OCI-LY7 (cell line): ENCODE data around the gene LRFN2. TPM values are rescaled to one million over a fixed set of nuclear protein-coding genes. Genes with fewer than 3 reads are reported as not detected.

Source experiments
- BruUV-seq: library from RNA; stranded (reverse); fragments of 400-500 nt; replicated peaks from 2 replicates; lab custom pipeline; 2021; lab: Mats Ljungman, UMichigan
- CTCF ChIA-PET: fragments of 300-600 bp; sonication (Branson Sonifier 250); formaldehyde crosslinking; loops from one replicate; lab custom pipeline; 2022; ENCODE audit warnings: antibody characterized with exemption; ENCODE audit not compliant: unreplicated experiment; lab: Charles Lee
- POLR2A ChIA-PET: fragments of 300-600 bp; sonication (Branson Sonifier 250); formaldehyde crosslinking; loops from one replicate; lab custom pipeline; 2022; ENCODE audit warnings: antibody characterized with exemption; lab: Charles Lee
- DNase-seq: peaks from one replicate; pipeline ENCODE4 v3.0.0-alpha.2; 2015; ENCODE audit warnings: low spot score
- H2AFZ ChIP-seq: fragments of 200-600 bp; sonication (generic), shearing (Covaris generic); 2 replicates; pipeline ENCODE4 v1.6.1; 2014; ENCODE audit warnings: mild to moderate bottlenecking, antibody characterized with exemption, low read length, moderate library complexity
- H3K27ac ChIP-seq: fragments of 200-600 bp; sonication (generic); 2 replicates; pipeline ENCODE4 v1.5.1; 2014; ENCODE audit warnings: mixed run types, low read depth, mild to moderate bottlenecking, moderate library complexity, low read length, inconsistent platforms; ENCODE audit not compliant: poor library complexity, severe bottlenecking
- H3K36me3 ChIP-seq: fragments of 200-600 bp; sonication (generic); 2 replicates; pipeline ENCODE4 v1.6.1; 2014; ENCODE audit warnings: mild to moderate bottlenecking, antibody characterized with exemption, low read length, moderate library complexity, mixed read lengths; ENCODE audit not compliant: insufficient read depth
- H3K4me1 ChIP-seq: fragments of 200-600 bp; sonication (generic); 2 replicates; pipeline ENCODE4 v1.5.1; 2014; ENCODE audit warnings: mild to moderate bottlenecking, low read length; ENCODE audit not compliant: insufficient read depth, poor library complexity, severe bottlenecking
- H3K4me2 ChIP-seq: fragments of 200-600 bp; sonication (generic); 2 replicates; pipeline ENCODE4 v1.6.1; 2014; ENCODE audit warnings: mild to moderate bottlenecking, low read length
- H3K4me3 ChIP-seq: fragments of 200-600 bp; sonication (generic); 2 replicates; pipeline ENCODE4 v1.5.1; 2014; ENCODE audit warnings: mild to moderate bottlenecking, low read depth, low read length; ENCODE audit not compliant: poor library complexity, severe bottlenecking
- H3K79me2 ChIP-seq: fragments of 200-600 bp; sonication (generic); 2 replicates; pipeline ENCODE4 v1.6.1; 2016; ENCODE audit warnings: low read depth, mild to moderate bottlenecking, low read length, moderate library complexity, mixed read lengths; ENCODE audit not compliant: insufficient read depth
- H3K9me2 ChIP-seq: fragments of 200-600 bp; sonication (generic); 2 replicates; pipeline ENCODE4 v1.6.1; 2016; ENCODE audit warnings: mild to moderate bottlenecking, low read length, mixed read lengths; ENCODE audit not compliant: insufficient read depth
- H3K9me3 ChIP-seq: fragments of 200-600 bp; sonication (generic); 2 replicates; pipeline ENCODE4 v1.6.1; 2014; ENCODE audit warnings: mild to moderate bottlenecking, mixed run types, low read length, mixed read lengths
- H4K20me1 ChIP-seq: fragments of 200-600 bp; sonication (generic); 2 replicates; pipeline ENCODE4 v1.6.1; 2014; ENCODE audit warnings: mild to moderate bottlenecking, antibody characterized with exemption, low read length, moderate library complexity, mixed read lengths; ENCODE audit not compliant: insufficient read depth
- CTCF ChIP-seq: fragments of 200-600 bp; sonication (generic); conservative IDR thresholded peaks from 2 replicates; pipeline ENCODE4 v1.5.1; 2014; ENCODE audit warnings: mild to moderate bottlenecking, antibody characterized with exemption, low read length, moderate library complexity, mixed read lengths
- EZH2phosphoT487 ChIP-seq: fragments of 200-600 bp; sonication (generic); IDR thresholded peaks from 2 replicates; pipeline ENCODE4 v1.6.1; 2018; ENCODE audit warnings: low read depth, borderline replicate concordance, mild to moderate bottlenecking, mixed run types, antibody characterized with exemption, low read length, moderate library complexity, mixed read lengths
- intact Hi-C: fragments of 100-400 bp; cut with micrococcal nuclease; formaldehyde crosslinking; loops from one replicate; pipeline ENCODE4 v1.10.0; 2022; ENCODE audit not compliant: unreplicated experiment
- total RNA-seq, 2 experiments: library from RNA; depleted of rRNA in 1 of 2; stranded (reverse); fragments of >200 nt in 1 of 2; shearing (Covaris generic) in 1 of 2; gene quantifications; 2 replicates each; pipeline ENCODE4 v1.2.3, GENCODE V29; 2014 to 2022

Gene LRFN2
- total RNA-seq, 2 experiments from 2014 or later: not detected

- H3K4me3 ChIP-seq: no peak overlapping the region
- H3K9me2 ChIP-seq: no peaks in the 10 kb centered on the region
- intact Hi-C loops: no loop called here
- ChIA-PET POLR2A (interaction anchor here (1.7 kb wide), 1 partner anchor 115 kb away, joined by 4 read pairs; no protein-coding TSS in a partner anchor), CTCF (no interaction called here)
- BruUV-seq: no TSS peak
- H3K4me2 ChIP-seq: no peak overlapping the region
- H3K27ac ChIP-seq: no peak overlapping the region
- DNase-seq: no peak
- H3K79me2 ChIP-seq: no peaks in the 10 kb centered on the region
- TF ChIP-seq EZH2phosphoT487 (no peak), CTCF (no peak)
- no peaks in the 10 kb centered on the region for H3K4me1 ChIP-seq
- H2AFZ ChIP-seq: no peak overlapping the region
- no peaks in the 10 kb centered on the region for H3K36me3 ChIP-seq
- H3K9me3 ChIP-seq: no peaks in the 10 kb centered on the region
- H4K20me1 ChIP-seq: no peaks in the 10 kb centered on the region
These were observed 19.8 kb upstream of the LRFN2 start for GRCh38 chr6:40606981-40607380.

- CTCF ChIA-PET: no interaction called here
- Histone ChIP-seq H3K9me2 (no peaks in the 10 kb centered on the region), H3K9me3 (no peaks in the 10 kb centered on the region), H3K79me2 (no peaks in the 10 kb centered on the region), H3K36me3 (no peaks in the 10 kb centered on the region), H3K4me3 (no peak overlapping the region), H3K27ac (no peak overlapping the region), H4K20me1 (no peaks in the 10 kb centered on the region), H3K4me2 (no peak overlapping the region), H2AFZ (no peak overlapping the region), H3K4me1 (no peaks in the 10 kb centered on the region)
- intact Hi-C loops: no loop called here
- BruUV-seq: no TSS peak
- TF ChIP-seq CTCF (no peak), EZH2phosphoT487 (no peak)
- DNase-seq: no peak
- POLR2A ChIA-PET: interaction anchor here (1.7 kb wide), 1 partner anchor 115 kb away, joined by 4 read pairs; no protein-coding TSS in a partner anchor
These were observed 19.4 kb upstream of the LRFN2 start for GRCh38 chr6:40606526-40606925.

GRCh38 chr6:40604082-40604481 lies 16.9 kb upstream of the LRFN2 start:
- TF ChIP-seq CTCF: no peak
- TF ChIP-seq EZH2phosphoT487: no peak
- Histone ChIP-seq H3K4me3 (no peak overlapping the region), H3K9me2 (no peaks in the 10 kb centered on the region), H3K79me2 (no peaks in the 10 kb centered on the region), H3K4me2 (no peak overlapping the region), H3K9me3 (no peaks in the 10 kb centered on the region), H3K27ac (no peak overlapping the region), H3K4me1 (no peaks in the 10 kb centered on the region), H3K36me3 (no peaks in the 10 kb centered on the region), H4K20me1 (no peaks in the 10 kb centered on the region), H2AFZ (no peak overlapping the region)
- no peak for DNase-seq
- intact Hi-C loops: no loop called here
- BruUV-seq: no TSS peak
- CTCF ChIA-PET: no interaction called here
- POLR2A ChIA-PET: no interaction called here
